KOPT-K1 (cell line): Measurements from ENCODE around the gene RRP15.

ENCODE experiments used
- H3K27ac ChIP-seq: fragments of 200-600 bp; sonication (generic); 2 replicates; pipeline ENCODE4 v1.5.1; 2016; ENCODE audit warnings: antibody characterized with exemption, mild to moderate bottlenecking, low read depth, low read length; ENCODE audit not compliant: poor library complexity, severe bottlenecking
- H3K36me3 ChIP-seq: fragments of 200-600 bp; sonication (generic); 2 replicates; pipeline ENCODE4 v1.5.1; 2017; ENCODE audit warnings: antibody characterized with exemption, mild to moderate bottlenecking, low read length, moderate library complexity; ENCODE audit not compliant: insufficient read depth
- H3K9me3 ChIP-seq: fragments of 200-600 bp; sonication (generic); 2 replicates; pipeline ENCODE4 v1.5.1; 2017; ENCODE audit warnings: antibody characterized with exemption, low read length, mild to moderate bottlenecking; ENCODE audit not compliant: insufficient read depth, poor library complexity, severe bottlenecking

Gene RRP15

DNA sequence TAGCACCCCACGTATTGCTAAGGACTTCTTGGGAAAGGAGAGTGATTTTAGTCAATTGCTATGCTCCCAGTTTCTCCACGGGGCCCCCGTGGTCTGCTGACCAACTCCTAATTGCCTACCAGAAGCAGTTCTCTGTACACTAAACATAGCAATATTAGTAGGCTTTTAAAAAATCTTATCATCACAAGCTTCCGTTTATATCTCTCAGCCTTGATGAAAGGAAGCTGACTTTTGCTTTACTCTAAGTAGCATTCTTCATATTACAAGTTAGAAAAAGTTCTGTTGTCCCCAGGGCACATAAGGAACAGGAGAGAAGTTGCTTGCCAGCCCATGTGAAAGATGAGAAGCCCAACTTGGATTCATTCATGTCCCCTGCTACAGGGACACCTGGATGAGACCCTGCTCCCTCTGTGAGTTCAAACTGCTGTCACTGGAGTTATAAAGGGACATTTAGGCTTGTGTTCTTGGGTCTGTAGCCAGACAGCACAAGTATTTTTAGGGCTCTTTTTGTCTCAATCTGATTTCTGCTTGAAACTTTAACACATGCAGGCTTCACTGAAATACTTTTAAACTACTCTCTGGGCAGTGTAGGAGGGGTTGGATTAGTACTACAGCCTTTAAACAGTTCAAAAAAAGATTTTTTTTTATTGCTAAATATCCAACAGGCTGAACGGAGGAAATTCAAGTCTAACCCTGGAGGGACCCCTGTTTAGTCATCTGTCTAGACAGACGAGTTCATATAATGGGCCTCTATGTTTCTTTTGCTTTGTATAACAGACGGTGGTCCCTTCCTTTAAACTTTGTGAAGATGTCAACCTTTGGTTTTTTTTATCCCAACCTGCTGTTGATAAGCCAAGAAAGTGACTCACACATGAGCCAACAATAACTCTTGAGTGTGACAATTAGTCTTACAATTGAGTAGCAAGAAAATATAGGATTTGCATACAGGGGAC, 89.6 kb downstream of the RRP15 start:
- Histone ChIP-seq H3K9me3 (no peaks in the 10 kb centered on the region), H3K27ac (no peak overlapping the region), H3K36me3 (no peaks in the 10 kb centered on the region)

DNA sequence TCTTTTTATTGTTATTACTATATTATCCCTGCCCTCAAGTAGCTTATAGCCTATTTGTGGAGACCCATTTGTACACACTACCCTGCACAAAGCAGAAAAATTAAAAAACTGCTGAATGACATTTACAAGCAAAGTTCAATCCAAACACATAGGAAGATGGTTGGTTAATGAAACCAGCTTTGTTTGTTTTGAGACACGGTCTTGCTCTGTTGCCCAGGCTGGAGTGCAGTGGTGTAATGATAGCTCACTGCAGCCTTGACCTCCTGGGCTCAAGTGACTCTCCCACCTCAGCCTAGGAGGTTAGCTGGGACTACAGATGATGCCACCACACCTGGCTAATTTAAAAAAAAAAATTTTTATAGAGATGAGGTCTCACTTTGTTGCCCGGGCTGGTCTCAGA, 91.6 kb downstream of the RRP15 start:
- Histone ChIP-seq H3K9me3 (no peaks in the 10 kb centered on the region), H3K27ac (no peak overlapping the region), H3K36me3 (no peaks in the 10 kb centered on the region)

DNA sequence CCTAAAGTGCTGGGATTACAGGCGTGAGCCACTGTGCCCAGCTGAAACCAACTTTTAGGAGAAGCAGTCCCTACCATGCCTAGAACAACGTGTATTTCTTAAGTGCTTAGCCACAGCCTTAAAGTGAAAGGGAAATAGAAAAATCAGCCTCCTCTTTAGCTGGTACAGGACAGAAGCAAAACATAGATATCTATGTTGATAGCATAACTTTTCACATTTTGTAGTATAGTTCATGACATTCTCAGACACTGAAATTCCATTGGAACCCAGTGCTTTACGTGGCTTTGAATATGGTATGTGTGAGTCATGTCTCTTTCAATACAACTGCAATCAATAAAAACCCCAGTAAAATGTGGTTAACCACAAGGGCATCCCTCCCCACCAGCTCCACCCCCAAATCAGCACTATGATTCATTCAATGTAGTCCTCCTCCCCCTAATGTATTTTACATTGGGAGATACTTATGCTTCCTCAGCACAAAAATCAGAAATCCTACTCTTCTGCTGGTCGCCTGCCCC, 92.1 kb downstream of the RRP15 start:
- Histone ChIP-seq H3K27ac (no peak overlapping the region), H3K9me3 (no peaks in the 10 kb centered on the region), H3K36me3 (no peaks in the 10 kb centered on the region)

DNA sequence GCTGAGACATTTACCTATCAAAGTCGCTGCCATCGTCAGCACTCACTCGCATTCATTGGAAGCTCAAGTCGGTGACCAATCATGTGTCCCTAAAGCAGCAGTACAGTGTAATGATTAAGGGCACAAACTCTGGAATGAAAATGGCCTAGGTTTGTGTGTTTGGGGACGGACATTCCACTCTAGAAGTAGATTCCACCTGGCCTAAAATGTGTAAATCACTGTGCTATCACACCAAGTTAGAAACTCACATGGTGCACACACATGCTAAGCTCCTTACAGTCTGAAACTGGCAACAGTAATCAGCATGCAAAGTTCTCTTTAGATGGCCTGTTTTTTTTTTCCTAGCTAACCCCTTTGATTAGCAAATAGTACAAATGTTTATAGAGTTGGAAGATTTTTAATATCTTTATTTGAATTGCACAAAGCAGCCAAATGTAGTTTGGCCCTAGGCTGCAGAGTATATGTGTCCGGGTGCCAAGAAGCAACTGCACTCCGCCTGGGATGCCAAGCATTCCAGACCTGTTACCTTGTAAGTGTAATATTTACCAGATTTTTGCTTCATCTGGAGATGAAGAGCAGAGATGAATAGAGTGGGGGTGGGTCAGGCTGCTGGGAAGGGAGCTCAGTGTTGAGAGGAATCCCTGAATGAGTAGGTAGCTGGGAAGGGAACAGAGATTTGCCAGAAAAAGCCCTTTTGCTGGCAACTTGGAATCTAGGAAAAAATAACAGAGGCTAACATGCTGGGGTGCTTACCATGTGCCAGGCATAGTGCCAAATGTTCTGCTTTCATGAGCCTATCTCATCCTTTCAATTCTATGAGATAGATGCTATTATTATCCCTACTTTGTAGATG, 95.3 kb downstream of the RRP15 start:
- Histone ChIP-seq H3K9me3 (no peaks in the 10 kb centered on the region), H3K36me3 (no peaks in the 10 kb centered on the region), H3K27ac (no peak overlapping the region)

DNA sequence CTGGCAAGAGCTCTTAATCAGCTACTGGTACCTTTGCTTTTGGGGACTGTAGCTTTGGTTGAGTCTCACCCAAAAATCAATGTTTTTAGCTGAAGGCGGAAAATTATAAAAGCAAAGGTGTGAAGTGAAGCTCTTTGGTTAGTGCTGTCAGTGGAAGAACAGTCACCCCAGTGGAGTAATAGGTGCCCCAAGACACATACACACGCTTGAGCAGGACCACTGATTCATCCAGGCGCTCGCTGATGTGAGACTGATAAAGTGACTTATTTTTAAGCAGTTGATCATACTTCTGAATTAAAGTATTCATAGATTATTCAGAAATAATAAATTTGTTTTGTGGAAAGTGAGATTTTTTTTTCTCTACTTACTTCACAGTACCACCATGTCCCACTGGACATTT, 97.2 kb downstream of the RRP15 start:
- Histone ChIP-seq H3K9me3 (no peaks in the 10 kb centered on the region), H3K36me3 (no peaks in the 10 kb centered on the region)

DNA sequence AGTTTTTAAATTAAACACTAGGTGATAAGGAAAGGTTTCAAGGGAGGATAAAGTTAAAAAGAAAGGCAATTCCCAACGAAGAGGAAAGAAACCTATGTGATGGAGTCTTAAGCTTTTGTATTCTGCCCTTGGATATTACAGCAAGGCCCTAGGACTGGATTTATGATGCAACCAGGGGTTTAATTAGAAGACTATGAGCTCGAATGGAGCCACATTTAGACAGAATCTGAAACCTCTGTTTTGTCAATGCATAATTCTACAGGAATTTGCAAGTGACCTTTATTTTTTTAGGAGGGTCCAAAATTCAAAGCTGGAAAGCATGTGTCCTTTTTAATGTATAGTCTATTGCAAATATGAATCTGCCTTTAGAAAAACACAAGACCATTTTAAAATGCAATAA, 98.0 kb downstream of the RRP15 start:
- Histone ChIP-seq H3K27ac (no peak overlapping the region), H3K9me3 (no peaks in the 10 kb centered on the region), H3K36me3 (no peaks in the 10 kb centered on the region)

More for the DNA sequence above, 97.2 kb downstream of the RRP15 start:
- no peak overlapping the region for H3K27ac ChIP-seq

DNA sequence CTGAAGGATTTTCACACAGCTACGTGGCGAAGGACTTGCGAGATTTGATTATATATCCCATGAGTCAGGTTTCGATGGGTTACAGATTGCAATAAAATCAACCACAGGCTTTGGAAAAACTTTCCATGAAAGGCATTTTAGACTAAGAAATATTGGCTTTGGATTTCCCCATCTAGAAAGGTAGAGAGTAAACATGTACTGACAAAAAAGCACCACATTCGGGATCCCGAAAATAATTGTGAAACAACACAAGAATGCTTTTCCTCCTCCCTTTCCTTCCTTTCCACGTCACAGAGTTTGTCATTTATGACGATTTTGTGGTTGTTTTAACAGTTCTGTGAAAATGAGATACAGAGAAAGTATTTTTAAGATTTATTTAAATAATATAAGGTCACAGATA, 98.6 kb downstream of the RRP15 start:
- Histone ChIP-seq H3K9me3 (no peaks in the 10 kb centered on the region), H3K36me3 (no peaks in the 10 kb centered on the region), H3K27ac (no peak overlapping the region)

DNA sequence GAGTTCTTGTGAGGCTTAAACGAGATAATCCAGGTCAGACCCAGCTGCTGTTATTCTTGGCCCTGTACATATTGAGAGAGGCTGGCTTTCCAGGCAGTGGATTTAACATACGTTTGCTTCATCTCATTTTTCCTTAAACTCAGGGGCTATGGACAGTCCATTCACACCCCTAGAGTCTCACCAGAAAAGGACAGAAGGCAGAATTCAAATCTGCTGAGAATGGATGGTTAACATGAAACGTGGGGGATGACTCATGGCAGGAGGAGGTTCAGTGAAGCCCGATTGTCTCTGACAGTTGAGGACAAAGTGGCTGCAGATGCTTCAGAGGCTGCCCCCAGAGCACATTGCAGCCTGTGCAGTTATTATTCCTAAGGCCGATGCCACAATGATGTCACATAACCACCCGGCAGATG, 99.5 kb downstream of the RRP15 start:
- Histone ChIP-seq H3K36me3 (no peaks in the 10 kb centered on the region), H3K27ac (no peak overlapping the region), H3K9me3 (no peaks in the 10 kb centered on the region)
